ENCODE results near the gene RPL13.

RPL13 gene

DNA sequence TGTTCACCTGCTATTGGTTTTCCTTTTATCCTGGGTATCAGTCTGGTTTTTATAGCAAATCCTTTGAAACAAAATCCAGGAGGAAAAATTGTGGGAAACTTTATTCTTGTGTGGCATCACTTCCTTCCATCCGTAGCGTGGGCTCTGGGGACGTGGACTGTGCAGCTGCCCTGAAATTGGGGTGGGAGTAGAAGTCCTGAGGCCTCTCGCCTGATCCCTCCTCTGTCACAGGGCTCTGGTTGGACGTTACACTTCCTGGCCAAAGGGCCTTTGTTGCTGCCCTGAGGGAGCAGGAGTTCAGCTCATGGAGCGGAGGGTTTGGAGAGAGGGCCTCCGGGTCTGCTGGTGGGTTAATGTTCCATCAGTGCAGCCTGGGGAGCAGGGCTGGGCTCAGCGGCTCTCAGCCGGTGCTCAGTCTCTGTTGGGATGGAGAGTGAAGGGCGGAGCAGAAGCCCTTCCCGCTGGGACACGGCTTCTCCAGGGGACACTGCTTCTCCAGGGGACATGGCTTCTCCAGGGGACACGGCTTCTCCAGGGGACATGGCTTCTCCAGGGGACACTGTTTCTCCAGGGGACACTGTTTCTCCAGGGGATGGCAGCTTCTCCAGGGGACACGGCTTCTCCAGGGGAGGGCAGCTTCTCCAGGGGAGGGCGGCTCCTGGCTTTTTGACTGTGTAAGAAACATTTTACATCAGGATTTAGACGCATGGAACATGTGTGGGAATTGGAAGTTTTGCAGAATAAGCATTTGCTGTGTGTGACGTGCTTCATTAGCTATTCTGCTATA lies 15.2 kb upstream of the RPL13 start:
- DNase-seq, result no peak

DNA sequence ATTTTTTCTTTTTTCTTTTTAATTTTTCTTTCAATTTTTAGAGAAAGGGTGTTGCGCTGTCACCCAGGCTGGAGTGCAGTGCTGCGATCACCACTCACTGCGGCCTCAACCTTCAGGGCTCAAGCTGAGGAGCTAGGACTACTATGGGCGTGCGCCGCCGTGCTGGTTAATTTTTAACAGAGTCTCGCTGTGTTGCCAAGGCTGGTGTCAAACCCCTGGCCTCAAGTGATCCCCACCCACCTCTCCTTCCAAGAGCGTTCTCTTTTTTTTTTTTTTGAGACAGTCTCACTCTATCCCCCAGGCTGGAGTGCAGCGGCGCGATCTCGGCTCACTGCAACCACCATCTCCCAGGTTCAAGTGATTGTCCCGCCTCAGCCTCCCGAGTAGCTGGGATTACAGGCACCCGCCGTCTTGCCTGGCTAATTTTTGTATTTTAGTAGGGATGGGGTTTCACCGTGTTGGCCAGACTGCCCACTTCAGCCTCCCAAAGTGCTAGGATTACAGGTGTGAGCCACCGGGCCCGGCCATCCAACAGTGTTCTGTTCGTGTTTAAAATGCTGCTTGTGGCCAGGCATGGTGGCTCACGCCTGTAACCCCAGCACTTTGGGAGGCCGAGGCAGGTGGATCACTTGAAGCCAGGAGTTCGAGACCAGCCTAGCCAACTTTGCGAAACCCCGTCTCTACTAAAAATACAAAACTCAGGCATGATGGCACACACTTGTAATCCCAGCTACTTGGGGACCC lies 14.5 kb upstream of the RPL13 start:
- DNase-seq, result no peak

DNA sequence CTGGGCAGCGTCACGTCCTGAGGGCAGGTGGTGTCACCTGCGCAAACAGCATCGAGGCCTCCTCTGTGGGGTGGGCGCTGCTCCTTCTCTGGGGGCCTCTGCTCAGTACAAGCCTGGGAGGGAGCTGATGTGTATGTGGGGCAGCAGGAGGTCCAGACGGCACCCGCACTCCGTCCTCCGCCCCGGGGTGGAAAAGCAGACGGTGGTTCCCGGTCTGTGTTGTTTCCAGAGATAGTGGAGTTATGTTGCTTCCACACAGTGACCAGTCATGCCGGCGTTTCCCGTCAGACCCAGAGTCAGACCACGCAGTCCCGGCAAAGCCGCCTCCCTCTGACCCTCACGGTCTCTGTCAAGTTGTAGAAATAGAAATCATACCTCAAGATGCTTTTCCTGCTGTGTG lies 13.7 kb upstream of the RPL13 start:
- no peak for DNase-seq

DNA sequence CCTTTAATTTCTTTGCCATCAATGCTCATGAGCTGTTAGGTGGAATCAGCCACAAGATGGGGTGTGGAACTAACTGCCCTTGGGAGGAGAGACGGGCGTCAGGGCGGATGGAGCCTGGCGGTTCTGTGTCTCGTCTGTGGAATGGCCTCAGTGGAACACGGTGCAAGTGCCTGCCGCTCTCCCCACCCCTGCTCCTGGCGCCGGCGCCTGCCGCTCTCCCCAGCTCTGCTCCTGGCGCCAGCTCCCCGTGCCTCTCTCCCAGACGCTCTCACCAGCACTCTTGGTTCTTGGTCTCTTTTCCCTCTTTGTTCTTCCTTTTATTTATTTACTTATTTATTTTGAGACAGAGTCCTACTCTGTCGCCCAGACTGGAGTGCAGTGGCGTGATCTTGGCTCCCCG lies 13.2 kb upstream of the RPL13 start:
- no peak for DNase-seq

DNA sequence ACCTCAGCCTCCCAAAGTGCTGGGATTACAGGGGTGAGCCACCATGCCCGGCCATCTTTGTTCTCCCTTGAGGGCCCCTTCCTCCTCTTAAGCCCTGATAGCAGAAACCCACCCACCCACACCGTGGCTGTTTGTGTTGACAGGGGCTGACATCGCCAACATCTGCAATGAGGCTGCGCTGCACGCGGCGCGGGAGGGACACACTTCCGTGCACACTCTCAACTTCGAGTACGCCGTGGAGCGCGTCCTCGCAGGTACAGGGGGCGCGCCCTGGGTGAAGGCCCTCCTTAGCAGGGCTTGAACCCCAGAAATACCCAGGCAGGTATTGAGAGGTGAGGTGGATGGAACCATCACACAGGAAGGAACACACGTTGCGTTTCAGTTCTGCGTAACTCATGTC lies 12.6 kb upstream of the RPL13 start:
- DNase-seq, result no peak

DNA sequence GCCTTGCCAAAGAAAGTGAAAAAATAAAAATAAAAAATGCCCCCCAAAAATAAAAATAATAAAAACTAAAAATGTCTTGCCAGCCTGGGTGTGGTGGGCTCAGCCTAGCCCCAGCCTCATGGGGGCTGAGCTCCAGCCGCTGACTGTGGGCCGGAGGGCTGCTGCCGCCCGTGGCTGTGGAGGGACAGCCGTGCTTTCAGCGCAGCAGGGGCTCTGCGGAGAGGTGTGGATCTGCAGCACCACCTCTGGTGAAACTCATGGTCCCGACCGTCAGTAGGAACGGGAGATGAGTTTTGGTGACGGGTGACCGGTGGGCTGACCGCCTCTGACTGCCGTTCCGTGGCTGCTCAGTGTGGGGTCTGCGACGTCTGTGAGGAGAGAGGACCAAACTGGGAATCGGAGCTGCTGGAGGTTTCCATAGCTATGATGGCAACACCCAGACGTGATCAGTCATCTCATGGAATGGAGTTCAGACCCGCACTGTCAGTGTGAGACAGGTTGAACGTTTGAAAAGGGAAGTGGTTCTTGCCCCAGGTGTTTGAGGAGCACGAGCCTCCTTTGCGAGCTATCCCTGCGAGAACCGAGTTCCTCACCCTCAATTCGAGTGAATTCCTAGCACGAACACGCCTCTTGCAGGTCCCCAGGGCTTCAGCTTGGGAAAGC lies 12.0 kb upstream of the RPL13 start:
- no peak for DNase-seq

DNA sequence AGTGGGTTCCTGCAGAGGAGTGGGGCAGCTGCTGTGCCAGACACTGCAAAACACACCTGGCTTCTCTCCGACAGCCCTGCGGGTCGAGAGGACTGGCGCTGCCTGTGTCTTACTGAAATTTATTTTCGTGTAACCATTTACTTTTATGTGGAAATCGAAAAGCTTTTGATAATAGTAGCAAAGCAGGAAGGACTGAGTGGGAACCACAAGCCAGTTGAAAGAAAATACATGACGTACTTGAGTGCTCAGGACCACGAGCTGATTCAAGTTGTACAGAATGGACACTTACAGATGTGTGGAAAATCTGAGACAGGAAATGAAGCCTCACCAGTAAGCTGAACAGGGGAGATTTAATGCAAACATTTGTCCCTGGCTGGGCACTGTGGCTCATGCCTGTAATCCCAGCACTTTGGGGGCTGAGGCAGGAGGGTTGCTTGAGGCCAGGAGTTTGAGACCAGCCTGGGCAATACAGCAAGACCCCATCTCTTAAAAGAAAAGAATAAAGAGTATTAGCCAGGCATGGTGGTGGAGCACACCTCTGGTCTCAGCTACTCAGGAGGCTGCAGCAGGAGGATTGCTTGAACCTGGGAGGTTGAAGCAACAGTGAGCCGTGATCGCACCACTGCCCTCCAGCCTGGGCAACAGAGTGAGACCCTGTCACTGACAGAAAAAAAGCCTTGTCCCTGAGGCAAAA lies 11.3 kb upstream of the RPL13 start:
- no peak for DNase-seq

DNA sequence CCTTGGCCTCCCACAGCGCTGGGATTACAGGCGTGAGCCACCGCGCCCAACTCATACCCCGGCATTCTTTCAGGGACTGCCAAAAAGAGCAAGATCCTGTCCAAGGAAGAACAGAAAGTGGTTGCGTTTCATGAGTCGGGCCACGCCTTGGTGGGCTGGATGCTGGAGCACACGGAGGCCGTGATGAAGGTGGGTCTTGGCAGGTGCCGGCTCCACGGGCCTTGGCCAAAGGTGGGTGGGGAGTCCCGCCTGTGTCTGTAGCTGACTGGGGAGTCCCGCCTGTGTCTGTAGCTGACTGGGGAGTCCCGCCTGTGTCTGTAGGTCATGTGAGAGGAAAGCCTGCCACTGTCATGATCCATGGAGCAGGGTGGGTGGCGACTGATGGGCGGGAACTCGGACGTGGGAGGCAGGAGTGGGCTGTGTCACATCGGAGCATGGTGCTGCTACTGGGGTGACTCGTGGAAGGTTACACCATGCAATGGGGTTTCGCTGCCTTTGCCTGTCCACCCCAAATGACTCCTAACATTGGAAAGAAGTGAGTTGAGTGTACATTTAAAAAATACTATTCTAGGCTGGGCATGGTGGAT lies 10.0 kb upstream of the RPL13 start:
- no peak for DNase-seq

DNA sequence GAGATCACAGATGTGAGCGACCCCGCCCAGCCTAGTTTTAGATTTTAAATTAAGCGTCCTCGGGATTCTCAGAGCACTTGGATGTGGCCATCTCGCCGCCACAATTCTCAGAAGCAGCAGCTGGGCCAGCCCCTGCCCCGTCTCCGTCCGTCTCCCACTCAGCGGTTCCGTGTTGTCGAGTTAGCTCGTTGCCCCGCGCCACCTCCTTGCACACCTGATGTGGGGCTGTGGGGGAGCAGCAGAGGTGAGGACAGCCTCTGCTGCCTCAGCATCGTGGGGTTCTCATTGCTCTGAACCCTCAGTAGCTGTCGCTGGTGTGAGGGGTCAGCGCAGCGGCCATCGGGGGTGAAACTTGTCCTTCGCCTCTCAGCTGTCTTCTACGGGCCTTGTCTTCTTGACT lies 8.2 kb upstream of the RPL13 start:
- DNase-seq, result no peak

DNA sequence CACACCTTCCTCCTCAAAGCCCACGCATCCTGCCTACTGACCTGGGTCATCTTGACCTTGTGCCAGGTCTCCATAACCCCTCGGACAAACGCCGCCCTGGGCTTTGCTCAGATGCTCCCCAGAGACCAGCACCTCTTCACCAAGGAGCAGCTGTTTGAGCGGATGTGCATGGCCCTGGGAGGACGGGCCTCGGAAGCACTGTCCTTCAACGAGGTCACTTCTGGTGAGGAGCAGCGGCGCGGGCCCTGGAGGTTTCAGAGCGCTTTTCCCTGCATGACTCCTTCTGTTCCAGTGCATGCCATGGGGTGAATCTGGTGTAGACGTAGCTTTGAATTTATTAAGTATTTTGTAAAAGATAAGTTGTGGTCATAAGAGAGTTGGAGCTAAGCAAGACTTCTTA lies 7.6 kb upstream of the RPL13 start:
- DNase-seq, result no peak

DNA sequence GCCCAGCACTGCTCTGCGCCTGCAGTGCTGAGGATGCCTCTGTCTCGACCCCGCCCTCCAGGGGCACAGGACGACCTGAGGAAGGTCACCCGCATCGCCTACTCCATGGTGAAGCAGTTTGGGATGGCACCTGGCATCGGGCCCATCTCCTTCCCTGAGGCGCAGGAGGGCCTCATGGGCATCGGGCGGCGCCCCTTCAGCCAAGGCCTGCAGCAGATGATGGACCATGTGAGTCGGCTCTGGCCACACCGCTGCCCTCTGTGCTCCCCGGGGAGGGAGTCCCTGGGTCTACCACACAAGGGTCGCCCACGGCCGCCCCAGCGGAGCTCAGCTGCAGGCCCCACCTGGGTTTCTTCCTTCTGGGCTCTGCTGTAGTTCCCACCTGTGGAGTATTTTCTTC lies 6.7 kb upstream of the RPL13 start:
- no peak for DNase-seq

DNA sequence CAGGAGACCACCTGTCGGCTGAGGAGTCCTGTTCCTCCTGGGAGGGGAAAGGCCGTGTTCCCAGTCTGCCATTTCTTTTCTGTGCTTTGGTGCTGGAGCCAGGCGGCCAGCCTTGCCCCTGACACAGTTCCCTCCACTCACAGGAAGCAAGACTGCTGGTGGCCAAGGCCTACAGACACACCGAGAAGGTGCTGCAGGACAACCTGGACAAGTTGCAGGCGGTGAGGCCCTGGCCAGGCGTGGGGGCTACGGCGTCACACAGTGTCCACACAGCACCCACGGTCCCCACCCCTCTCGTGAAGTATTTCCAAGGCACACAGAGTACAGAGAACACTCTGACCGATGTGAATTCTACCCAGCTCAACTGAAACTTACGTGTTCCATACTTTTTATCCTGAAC lies 6.1 kb upstream of the RPL13 start:
- DNase-seq, result no peak

DNA sequence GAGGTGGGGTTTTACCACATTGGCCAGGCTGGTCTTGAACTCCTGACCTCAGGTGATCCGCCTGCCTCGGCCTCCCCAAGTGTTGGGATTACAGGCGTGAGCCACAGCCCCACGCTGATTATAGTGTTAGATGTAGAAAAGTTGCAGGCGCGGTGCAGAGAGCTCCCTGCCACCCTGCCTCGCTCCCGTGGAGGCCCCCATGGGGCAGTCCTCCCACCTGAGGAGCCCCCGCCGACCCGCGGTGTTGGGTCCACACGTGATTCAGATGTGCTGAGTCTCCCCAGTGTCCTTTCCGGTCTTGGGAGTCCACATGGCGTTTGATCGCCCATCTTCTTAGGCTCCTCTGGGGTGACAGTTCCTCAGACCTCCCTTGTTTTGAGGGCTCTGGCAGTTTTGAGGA lies 5.2 kb upstream of the RPL13 start:
- DNase-seq, result no peak

DNA sequence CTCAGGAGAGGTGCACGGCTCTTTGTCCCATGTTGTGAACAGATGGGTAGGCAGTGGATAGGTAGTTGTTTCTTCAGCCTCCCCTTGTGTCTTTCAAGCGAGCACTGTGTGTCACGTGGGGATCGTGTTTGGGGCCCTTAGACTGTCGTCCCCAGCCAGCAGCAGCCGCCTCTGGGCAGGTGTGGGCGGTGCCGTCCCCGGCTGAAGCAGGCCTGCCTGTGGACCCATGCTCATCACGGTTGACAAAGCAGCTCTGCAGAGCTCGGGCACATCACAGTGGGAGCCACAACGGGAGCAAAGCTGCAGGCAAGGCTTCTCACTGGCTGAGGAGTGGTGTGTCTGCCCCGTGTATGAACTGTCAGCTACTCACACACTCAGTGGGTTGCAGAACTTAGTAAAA lies 4.7 kb upstream of the RPL13 start:
- DNase-seq, result no peak

DNA sequence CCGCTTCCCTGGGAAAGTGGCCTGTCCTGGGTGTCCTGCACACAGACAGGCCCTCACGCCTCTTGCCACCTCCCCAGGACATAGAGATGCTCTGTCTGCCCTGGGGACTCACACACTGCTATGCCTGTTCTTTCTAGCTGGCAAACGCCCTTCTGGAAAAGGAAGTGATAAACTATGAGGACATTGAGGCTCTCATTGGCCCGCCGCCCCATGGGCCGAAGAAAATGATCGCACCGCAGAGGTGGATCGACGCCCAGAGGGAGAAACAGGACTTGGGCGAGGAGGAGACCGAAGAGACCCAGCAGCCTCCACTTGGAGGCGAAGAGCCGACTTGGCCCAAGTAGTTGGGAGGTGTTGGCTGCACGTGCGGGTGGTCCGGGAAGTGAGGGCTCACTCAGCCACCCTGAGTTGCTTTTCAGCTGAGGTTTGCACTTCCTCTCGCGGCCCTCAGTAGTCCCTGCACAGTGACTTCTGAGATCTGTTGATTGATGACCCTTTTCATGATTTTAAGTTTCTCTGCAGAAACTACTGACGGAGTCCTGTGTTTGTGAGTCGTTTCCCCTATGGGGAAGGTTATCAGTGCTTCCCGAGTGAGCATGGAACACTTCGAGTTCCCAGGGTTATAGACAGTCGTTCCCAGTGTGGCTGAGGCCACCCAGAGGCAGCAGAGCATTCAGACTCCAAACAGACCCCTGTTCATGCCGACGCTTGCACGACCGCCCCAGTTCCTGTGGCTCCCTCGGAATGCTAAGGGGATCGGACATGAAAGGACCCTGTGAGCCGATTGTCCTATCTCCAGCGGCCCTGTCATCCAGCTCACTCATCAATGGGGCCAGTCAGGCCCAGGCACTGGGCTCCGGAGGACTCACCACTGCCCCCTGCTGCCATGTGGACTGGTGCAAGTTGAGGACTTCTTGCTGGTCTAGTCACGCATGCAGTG lies 3.5 kb upstream of the RPL13 start:
- peak in 55 of 56 donors; percentile 48 to 98 (median 85) for DNase-seq

DNA sequence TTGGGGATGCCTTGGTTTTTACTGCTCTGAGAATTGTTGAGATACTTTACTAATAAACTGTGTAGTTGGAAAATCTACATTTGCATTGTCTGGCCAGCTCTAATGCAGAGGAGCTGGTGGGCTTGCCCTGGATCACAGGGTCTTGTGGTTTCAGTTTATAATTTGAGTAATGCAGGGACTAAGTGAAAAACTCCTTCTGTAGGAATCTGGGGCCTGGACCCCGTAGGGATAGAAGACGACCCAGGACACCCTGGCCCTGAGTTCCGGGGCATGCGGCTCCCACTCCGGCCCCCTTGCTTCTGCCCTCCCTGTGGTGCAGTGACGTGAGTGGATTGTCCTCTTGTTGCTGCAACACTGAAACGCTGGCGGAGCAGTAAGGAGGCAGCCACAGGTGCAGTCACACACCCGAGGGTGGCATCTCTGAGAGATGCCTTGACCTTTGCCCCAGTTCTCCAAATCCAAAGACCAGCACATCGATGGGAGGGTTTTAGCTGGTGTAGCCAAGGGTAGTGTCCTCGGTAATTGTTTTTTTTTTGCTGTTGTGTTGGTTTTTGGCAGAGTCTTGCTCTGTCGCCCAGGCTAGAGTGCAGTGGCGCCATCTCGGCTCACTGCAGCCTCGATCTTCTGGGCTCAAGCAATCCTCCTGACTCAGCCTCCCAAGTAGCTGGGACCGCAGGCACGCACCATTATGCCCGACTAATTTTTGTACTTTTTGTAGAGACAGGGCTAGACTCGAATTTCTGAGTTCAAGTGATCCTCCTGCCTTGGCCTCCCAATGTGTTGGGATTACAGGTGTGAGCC lies 2.6 kb upstream of the RPL13 start:
- no peak for DNase-seq

DNA sequence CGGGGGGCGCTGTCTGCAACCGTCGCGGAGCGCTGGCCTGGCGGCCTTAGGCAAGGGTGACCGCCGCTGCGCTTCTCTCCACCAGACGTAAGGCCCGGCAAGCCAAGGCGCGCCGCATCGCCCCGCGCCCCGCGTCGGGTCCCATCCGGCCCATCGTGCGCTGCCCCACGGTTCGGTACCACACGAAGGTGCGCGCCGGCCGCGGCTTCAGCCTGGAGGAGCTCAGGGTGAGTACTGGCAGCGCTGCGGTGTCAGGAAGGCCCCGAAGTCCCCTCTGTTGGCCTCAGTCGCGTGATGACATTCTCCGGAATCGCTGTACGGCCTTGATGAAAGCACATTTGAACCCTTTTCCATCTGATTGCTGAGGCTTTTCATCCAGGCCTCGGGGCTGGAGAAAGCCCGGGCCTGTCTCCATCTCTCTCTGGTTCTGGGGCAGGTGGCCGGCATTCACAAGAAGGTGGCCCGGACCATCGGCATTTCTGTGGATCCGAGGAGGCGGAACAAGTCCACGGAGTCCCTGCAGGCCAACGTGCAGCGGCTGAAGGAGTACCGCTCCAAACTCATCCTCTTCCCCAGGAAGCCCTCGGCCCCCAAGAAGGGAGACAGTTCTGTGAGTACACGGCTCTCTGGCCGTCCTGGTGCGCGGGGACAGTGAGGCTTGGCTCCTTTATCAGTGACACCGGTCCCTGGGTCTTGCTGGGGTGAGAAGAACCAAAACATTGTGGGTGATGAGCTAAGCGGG lies 831 bp downstream of the RPL13 start:
- DNase-seq, result no peak

DNA sequence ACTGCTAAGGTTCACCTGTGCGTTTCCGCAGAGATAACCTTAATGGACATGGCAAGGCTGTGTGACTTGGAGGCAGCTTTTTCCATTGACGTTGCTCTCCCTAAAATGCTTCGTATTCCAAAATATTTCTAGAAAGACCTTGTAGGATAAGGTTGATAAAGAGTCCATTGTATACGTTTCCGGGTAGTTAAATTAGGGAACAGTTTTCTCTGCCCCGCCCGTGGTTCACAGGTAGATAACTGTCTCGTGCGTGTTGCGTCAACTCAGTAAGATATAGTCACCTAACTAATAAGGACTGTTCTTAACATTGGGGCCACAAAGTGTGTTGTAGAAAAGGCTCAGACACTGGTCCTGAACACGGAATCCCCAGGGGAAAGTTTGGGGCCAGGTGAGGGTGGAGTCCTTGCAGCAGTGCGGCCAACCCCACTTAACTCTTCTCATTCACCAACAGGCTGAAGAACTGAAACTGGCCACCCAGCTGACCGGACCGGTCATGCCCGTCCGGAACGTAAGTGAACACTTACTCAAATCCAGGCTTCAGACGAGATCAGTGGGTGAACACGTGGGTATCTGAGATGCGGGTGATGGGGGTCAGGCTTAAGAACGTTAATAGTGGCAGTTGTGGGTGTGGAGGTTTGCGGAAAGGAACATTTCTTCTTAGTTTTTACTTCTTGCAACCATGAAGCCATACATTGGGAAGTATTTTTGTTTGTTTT lies 1.6 kb downstream of the RPL13 start:
- no peak for DNase-seq
